Lower lobe of right lung (tissue), 2 donors: ENCODE results near the gene C2orf68. TPM values are rescaled to one million over a fixed set of nuclear protein-coding genes. Genes with fewer than 3 reads are reported as not detected.
"Not testable (repeated sequence)": the region's sequence is repeated elsewhere in the genome, so short reads cannot be mapped to it uniquely, and the experiment has no call there.

Experiments used
- ATAC-seq, 2 donors: fragments of 200-7000 bp; cut with Tn5 transposase; one replicate each; pipeline ENCODE4 v1.9.1; 2020 to 2022; ENCODE audit warnings: mild to moderate bottlenecking in 2 of 2, moderate library complexity in 2 of 2
- DNase-seq: peaks from one replicate; pipeline ENCODE4 v3.0.0-alpha.2; 2020
- H3K27ac ChIP-seq: fragments of 200-600 bp; one replicate; pipeline ENCODE4 v1.8.0; 2022
- H3K27me3 ChIP-seq: fragments of 200-600 bp; one replicate; pipeline ENCODE4 v1.8.0; 2022; ENCODE audit warnings: low read depth
- H3K36me3 ChIP-seq: fragments of 200-600 bp; one replicate; pipeline ENCODE4 v1.8.0; 2022; ENCODE audit warnings: mild to moderate bottlenecking
- H3K4me1 ChIP-seq: fragments of 200-600 bp; one replicate; pipeline ENCODE4 v1.8.0; 2022
- H3K4me3 ChIP-seq: fragments of 200-600 bp; one replicate; pipeline ENCODE4 v1.8.0; 2022; ENCODE audit warnings: mild to moderate bottlenecking
- H3K9me3 ChIP-seq: fragments of 200-600 bp; one replicate; pipeline ENCODE4 v1.8.0; 2022
- intact Hi-C: fragments of 100-400 bp; cut with DNase I; formaldehyde crosslinking; loops from one replicate; pipeline ENCODE4 v1.11.0; 2022
- total RNA-seq: library from RNA; stranded (reverse); fragmentation: NEBNext Ultra II Directional; extraction: Animal tissue kit (Norgen Biotek cat#: 25700); gene quantifications from one replicate; pipeline ENCODE4 v1.2.1, GENCODE V29; 2021
- TF ChIP-seq, protein P1 (sequence below): fragments of 200-600 bp; IDR thresholded peaks from one replicate; pipeline ENCODE4 v1.8.0; 2022; ENCODE audit warnings: antibody characterized with exemption, mild to moderate bottlenecking
- donor health status: DM: no; HTN: yes; CAD: no; lungs with severe emphysema.

Gene C2orf68
- total RNA-seq, 1 donor from 2014 or later: 40.6 TPM

DNA sequence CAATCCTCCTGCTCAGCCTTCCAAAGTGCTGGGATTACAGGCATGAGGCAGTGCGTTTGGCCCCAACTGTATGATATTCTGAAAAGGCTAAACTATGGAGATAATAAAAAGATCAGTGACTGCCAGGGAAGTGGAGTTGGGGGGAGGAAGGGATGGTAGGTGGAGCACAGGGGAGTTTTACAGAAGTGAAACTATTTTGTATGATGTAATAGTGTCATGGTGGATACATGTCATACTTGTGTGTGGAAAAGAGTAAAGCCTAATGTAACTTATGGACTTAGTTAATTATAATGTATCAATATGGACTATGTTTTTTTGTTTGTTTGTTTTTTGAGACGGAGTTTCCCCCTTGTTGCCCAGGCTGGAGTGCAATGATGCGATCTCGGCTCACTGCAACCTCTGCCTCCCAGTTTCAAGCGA is 47.7 kb downstream of the C2orf68 start:
- ATAC-seq (peak in 1 of 2 donors; percentile 1), DNase-seq (no peak)
- Histone ChIP-seq H3K4me1 (peaks cover 28% of the 10 kb centered on the region), H3K27me3 (no peaks in the 10 kb centered on the region), H3K4me3 (no peak overlapping the region), H3K9me3 (no peaks in the 10 kb centered on the region), H3K27ac (no peak overlapping the region), H3K36me3 (no peaks in the 10 kb centered on the region)
- intact Hi-C loops: no loop called here
- TF ChIP-seq, protein P1, sequence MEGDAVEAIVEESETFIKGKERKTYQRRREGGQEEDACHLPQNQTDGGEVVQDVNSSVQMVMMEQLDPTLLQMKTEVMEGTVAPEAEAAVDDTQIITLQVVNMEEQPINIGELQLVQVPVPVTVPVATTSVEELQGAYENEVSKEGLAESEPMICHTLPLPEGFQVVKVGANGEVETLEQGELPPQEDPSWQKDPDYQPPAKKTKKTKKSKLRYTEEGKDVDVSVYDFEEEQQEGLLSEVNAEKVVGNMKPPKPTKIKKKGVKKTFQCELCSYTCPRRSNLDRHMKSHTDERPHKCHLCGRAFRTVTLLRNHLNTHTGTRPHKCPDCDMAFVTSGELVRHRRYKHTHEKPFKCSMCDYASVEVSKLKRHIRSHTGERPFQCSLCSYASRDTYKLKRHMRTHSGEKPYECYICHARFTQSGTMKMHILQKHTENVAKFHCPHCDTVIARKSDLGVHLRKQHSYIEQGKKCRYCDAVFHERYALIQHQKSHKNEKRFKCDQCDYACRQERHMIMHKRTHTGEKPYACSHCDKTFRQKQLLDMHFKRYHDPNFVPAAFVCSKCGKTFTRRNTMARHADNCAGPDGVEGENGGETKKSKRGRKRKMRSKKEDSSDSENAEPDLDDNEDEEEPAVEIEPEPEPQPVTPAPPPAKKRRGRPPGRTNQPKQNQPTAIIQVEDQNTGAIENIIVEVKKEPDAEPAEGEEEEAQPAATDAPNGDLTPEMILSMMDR: no peak

DNA sequence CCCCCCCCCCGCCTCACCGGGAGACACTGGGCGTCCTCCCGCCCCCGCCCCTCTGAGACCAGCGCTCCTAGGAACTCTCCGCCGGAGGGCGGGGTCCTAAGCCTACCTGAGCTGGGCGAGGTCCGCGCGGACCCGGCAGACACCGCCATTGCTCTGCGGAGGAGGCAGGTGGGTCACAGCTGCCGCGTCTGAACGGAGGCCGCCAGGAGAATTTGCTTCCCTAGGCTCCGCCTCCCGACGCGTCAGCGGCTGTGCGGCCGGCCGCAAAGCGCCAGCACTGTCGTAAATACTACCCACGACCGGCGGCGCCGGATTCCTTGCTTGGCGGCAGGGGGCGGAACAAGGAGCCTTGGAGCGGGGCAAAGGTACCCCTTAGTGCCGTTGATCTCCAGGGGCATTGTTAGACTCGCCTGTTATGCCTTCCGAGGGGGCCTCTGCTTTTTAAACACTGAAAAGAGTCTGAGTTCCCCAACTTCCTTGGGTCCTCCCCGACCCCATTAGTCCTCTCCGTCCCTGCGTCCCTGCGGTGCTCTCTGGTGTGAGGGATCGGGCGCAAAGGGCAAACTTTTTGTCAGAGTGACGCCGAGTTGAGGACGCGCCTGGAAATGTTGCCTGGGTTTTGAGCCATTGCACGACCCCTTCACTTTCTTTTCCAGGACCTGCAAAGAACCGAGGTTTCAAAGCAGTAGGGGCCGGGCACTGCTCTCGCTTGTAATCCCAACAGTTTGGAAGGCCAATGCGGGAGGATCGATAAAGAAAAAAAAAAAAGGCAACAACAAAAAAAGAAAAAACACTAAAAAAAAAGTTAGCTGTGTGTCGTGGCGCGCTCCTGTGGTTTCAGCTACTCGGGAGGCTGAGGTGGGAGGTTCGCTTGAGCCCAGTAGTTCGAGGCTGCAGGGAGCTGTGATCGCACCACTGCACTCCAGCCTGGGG is 50.3 kb downstream of the C2orf68 start, which contains the start of gene GGCX:
Gene GGCX (minus strand): TSS at position 214 of the 933 bp plus-strand sequence. CDS start 65 bp downstream, at position 149.
- Histone ChIP-seq H3K9me3 (no peaks in the 10 kb centered on the region), H3K27ac (peak within 1 kb of the TSS; percentile 85), H3K4me3 (peak within 1 kb of the TSS; percentile 82), H3K36me3 (peaks cover 22% of the 10 kb centered on the region), H3K27me3 (no peaks in the 10 kb centered on the region), H3K4me1 (peaks cover 34% of the 10 kb centered on the region)
- TF ChIP-seq, protein P1: peak; percentile 12
- peak; percentile 95 to 97 for ATAC-seq
- DNase-seq: peak; percentile 98
- intact Hi-C loops: no loop called here

DNA sequence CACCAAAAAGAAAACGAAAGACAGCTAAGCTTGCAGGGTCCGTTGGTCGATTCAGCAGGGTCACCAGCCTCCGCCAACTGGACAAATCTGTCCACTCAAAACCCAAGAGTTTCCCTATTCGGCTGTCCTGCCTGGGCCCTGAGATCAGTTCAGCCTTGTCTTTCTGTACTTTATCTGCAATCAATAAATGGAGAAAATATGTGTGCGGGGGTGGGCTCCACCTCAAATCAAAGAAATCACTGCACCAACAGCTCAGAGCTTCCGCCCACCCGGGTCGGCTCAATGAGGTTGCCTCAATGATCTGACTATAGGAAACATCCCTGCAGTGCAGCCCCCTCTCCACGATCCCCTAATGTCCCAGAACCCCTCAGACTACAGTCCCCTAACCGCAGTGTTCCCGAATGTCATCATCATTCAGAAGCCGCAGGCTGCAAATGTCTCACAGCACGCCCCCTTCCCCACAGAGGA is 51.0 kb downstream of the C2orf68 start:
- Histone ChIP-seq H3K9me3 (no peaks in the 10 kb centered on the region), H3K27me3 (no peaks in the 10 kb centered on the region), H3K36me3 (peaks cover 28% of the 10 kb centered on the region), H3K27ac (peak overlapping the region; percentile 85), H3K4me1 (peaks cover 34% of the 10 kb centered on the region), H3K4me3 (peak overlapping the region; percentile 82)
- ATAC-seq: peak in 1 of 2 donors; percentile 1
- TF ChIP-seq, protein P1: no peak
- intact Hi-C loops: no loop called here
- peak; percentile 51 for DNase-seq

DNA sequence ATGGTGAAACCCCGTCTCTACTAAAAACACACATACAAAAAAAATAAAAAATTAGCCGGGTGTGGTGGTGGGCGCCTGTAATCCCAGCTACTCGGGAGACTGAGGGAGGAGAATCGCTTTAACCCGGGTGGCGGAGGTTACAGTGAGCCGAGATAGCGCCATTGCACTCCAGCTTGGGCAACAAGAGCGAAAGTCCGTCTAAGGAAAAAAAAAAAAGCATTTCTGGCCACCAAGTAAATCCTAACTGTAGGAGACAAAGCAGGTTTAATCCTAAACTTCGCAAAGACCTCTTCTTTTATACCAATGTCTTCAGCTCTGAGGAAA is 51.5 kb downstream of the C2orf68 start:
- H3K27me3 ChIP-seq, ATAC-seq, intact Hi-C loops, H3K9me3 ChIP-seq, DNase-seq: not testable (repeated sequence)
- Histone ChIP-seq H3K4me1 (peaks cover 34% of the 10 kb centered on the region), H3K36me3 (peaks cover 33% of the 10 kb centered on the region), H3K27ac (peak overlapping the region; percentile 85), H3K4me3 (peak overlapping the region; percentile 82)

DNA sequence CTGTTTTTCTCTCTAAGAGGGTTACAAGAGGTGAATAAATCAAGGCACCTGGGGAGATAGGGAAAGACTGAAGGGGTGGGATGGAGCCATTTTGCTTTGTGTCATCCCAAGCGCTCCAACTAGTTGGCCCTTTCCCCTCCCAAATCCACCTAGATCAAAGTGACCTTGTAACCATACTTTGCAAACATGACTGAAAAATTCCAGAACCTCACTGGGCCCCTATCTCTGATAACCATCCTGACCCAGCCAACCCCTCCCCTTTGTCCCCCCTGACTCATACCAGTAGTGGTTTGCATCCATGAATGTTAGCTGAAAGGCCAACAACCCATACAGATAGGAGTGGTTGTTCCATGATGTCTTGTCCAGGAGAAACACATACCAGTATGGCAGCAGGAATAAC is 53.7 kb downstream of the C2orf68 start:
- ATAC-seq (no peak), DNase-seq (no peak)
- intact Hi-C loops: no loop called here
- no peak overlapping the region for H3K27ac ChIP-seq
- peaks cover 55% of the 10 kb centered on the region for H3K36me3 ChIP-seq
- peaks cover 29% of the 10 kb centered on the region for H3K4me1 ChIP-seq
- no peaks in the 10 kb centered on the region for H3K27me3 ChIP-seq
- no peaks in the 10 kb centered on the region for H3K9me3 ChIP-seq
- TF ChIP-seq, protein P1: no peak
- H3K4me3 ChIP-seq: no peak overlapping the region

DNA sequence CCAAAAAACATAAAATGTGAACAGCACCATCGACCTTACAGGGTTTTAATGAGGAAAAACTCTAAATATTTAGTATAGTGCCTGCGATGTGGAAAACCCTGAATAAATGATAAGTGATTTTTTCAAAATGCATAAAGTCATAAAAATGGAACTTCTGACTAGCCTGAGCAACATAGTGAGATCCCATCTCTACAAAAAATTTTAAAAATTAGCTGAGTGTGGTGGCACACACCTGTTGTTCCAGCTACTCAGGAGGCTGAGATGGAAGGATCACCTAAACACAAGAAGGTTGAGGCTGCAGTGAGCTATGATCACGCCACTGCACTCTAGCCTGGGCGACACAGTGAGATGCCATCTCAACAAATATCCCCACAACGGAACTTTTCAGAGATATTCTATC is 54.7 kb downstream of the C2orf68 start:
- Histone ChIP-seq H3K27me3 (no peaks in the 10 kb centered on the region), H3K4me1 (peaks cover 32% of the 10 kb centered on the region), H3K4me3 (no peak overlapping the region), H3K9me3 (no peaks in the 10 kb centered on the region), H3K36me3 (peaks cover 65% of the 10 kb centered on the region), H3K27ac (no peak overlapping the region)
- ATAC-seq (no peak), DNase-seq (no peak)
- TF ChIP-seq, protein P1: no peak
- intact Hi-C loops: no loop called here
